HEK293 (cell line): ENCODE data around the gene NDUFB10.
A peak's percentile ranks its signal among the peaks of the same experiment; 100 is the strongest.

Experiments used
- CTCF ChIA-PET: fragments of 350-600 bp; formaldehyde crosslinking; extraction: SDS; loops from one replicate; lab custom pipeline; 2021; ENCODE audit warnings: antibody characterized with exemption; lab: Yijun Ruan, JAX
- POLR2A ChIA-PET: fragments of 300-600 bp; formaldehyde crosslinking; extraction: SDS; loops from one replicate; lab custom pipeline; 2020; ENCODE audit warnings: antibody characterized with exemption, inconsistent platforms; lab: Yijun Ruan, JAX
- H3K27ac ChIP-seq: fragments of 200-500 bp; sonication (Bioruptor generic); 2 replicates; pipeline ENCODE4 v1.5.1; 2014; ENCODE audit warnings: low read depth, low read length, control low read depth, inconsistent platforms; ENCODE audit errors: extremely low read depth
- H3K36me3 ChIP-seq, 2 experiments: fragments of 200-500 bp in 1 of 2; sonication (Bioruptor generic) in 1 of 2; 1 replicate in 1 of 2; 2 replicates in 1 of 2; pipeline ENCODE4 v1.5.1; 2014 to 2017; ENCODE audit warnings: inconsistent platforms in 2 of 2, low read length in 2 of 2; ENCODE audit not compliant: control insufficient read depth in 2 of 2, insufficient read depth in 1 of 2
- H3K4me1 ChIP-seq: fragments of 200-500 bp; sonication (Bioruptor generic); 2 replicates; pipeline ENCODE4 v1.5.1; 2014; ENCODE audit warnings: mild to moderate bottlenecking, low read length, inconsistent platforms; ENCODE audit not compliant: control insufficient read depth, insufficient read depth
- H3K4me3 ChIP-seq: 2 replicates; pipeline ENCODE4 v1.5.1; 2011; ENCODE audit warnings: low read depth, mild to moderate bottlenecking, control low read depth, low read length, moderate library complexity
- H3K9me3 ChIP-seq: fragments of 200-500 bp; sonication (Bioruptor generic); 2 replicates; pipeline ENCODE4 v1.5.1; 2014; ENCODE audit warnings: low read depth, low read length, inconsistent platforms; ENCODE audit not compliant: control insufficient read depth, insufficient read depth
- ATF2 ChIP-seq: fragments of 450-650 bp; formaldehyde crosslinking; IDR thresholded peaks from 2 replicates; pipeline ENCODE4 v1.5.1; 2016; ENCODE audit warnings: missing biosample characterization, missing genetic modification characterization, low read depth
- KLF16 ChIP-seq: fragments of 450-650 bp; formaldehyde crosslinking; IDR thresholded peaks from 2 replicates; pipeline ENCODE4 v1.5.1; 2017; ENCODE audit warnings: missing biosample characterization, missing genetic modification characterization
- TRIM28 ChIP-seq: IDR thresholded peaks from 2 replicates; pipeline ENCODE4 v1.6.1; 2011; ENCODE audit warnings: low read length, control low read depth, borderline replicate concordance
- ZNF202 ChIP-seq: fragments of 450-650 bp; formaldehyde crosslinking; IDR thresholded peaks from 2 replicates; pipeline ENCODE4 v1.5.1; 2016; ENCODE audit warnings: missing biosample characterization, missing genetic modification characterization, borderline replicate concordance
- ZNF214 ChIP-seq: fragments of 450-650 bp; formaldehyde crosslinking; IDR thresholded peaks from 2 replicates; pipeline ENCODE4 v1.5.1; 2017; ENCODE audit warnings: missing biosample characterization, mild to moderate bottlenecking, missing genetic modification characterization, borderline replicate concordance
- ZNF394 ChIP-seq: fragments of 450-650 bp; formaldehyde crosslinking; IDR thresholded peaks from 2 replicates; pipeline ENCODE4 v1.5.1; 2016; ENCODE audit warnings: missing biosample characterization, missing genetic modification characterization, mild to moderate bottlenecking, moderate library complexity, borderline replicate concordance
- ZNF48 ChIP-seq: fragments of 450-650 bp; formaldehyde crosslinking; IDR thresholded peaks from 2 replicates; pipeline ENCODE4 v1.5.1; 2016; ENCODE audit warnings: missing biosample characterization, missing genetic modification characterization
- ZNF548 ChIP-seq: fragments of 450-650 bp; formaldehyde crosslinking; IDR thresholded peaks from 2 replicates; pipeline ENCODE4 v1.5.1; 2016; ENCODE audit warnings: missing biosample characterization, missing genetic modification characterization
- ZSCAN23 ChIP-seq: fragments of 450-650 bp; formaldehyde crosslinking; IDR thresholded peaks from 2 replicates; pipeline ENCODE4 v1.5.1; 2016; ENCODE audit warnings: missing biosample characterization, missing genetic modification characterization
- TF ChIP-seq, protein P1 (sequence below): fragments of 450-650 bp; formaldehyde crosslinking; IDR thresholded peaks from 2 replicates; pipeline ENCODE4 v1.5.1; 2017; ENCODE audit warnings: missing biosample characterization, missing genetic modification characterization
- TF ChIP-seq, protein P2 (sequence below): fragments of 450-650 bp; IDR thresholded peaks from 2 replicates; pipeline ENCODE4 v1.5.1; 2018; ENCODE audit warnings: missing biosample characterization, mild to moderate bottlenecking, missing genetic modification characterization

The NDUFB10 gene

GRCh38 chr16:1916640-1916990 is 42.7 kb upstream of the NDUFB10 start:
- CTCF ChIA-PET = no interaction called here
- POLR2A ChIA-PET = interaction anchor here (0.6 to 1.4 kb wide), 3 partner anchors 10 to 48 kb away, joined by 4 to 7 read pairs (median 5); partner anchors contain the start of gene RPS2
- H3K9me3 ChIP-seq = no peaks in the 10 kb centered on the region
- no peaks in the 10 kb centered on the region for H3K36me3 ChIP-seq
- H3K4me1 ChIP-seq = no peaks in the 10 kb centered on the region
- no peak overlapping the region for H3K4me3 ChIP-seq
- H3K27ac ChIP-seq = no peak overlapping the region
- no peak for TF ChIP-seq ATF2 (tag by site-specific recombination)
- TF ChIP-seq, protein P1, sequence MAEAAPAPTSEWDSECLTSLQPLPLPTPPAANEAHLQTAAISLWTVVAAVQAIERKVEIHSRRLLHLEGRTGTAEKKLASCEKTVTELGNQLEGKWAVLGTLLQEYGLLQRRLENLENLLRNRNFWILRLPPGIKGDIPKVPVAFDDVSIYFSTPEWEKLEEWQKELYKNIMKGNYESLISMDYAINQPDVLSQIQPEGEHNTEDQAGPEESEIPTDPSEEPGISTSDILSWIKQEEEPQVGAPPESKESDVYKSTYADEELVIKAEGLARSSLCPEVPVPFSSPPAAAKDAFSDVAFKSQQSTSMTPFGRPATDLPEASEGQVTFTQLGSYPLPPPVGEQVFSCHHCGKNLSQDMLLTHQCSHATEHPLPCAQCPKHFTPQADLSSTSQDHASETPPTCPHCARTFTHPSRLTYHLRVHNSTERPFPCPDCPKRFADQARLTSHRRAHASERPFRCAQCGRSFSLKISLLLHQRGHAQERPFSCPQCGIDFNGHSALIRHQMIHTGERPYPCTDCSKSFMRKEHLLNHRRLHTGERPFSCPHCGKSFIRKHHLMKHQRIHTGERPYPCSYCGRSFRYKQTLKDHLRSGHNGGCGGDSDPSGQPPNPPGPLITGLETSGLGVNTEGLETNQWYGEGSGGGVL (tag by site-specific recombination) = peak; percentile 20; the same call in 1 of the 2 replicates
- no peak for TF ChIP-seq ZNF214 (tag by site-specific recombination)

GRCh38 chr16:1917056-1917664 is 42.2 kb upstream of the NDUFB10 start:
- H3K9me3 ChIP-seq = no peaks in the 10 kb centered on the region
- TF ChIP-seq ZNF394 (tag by site-specific recombination) = peak; percentile 60; the same call in 1 of the 2 replicates
- TF ChIP-seq ZNF202 (tag by site-specific recombination) = no peak
- TF ChIP-seq, protein P2, sequence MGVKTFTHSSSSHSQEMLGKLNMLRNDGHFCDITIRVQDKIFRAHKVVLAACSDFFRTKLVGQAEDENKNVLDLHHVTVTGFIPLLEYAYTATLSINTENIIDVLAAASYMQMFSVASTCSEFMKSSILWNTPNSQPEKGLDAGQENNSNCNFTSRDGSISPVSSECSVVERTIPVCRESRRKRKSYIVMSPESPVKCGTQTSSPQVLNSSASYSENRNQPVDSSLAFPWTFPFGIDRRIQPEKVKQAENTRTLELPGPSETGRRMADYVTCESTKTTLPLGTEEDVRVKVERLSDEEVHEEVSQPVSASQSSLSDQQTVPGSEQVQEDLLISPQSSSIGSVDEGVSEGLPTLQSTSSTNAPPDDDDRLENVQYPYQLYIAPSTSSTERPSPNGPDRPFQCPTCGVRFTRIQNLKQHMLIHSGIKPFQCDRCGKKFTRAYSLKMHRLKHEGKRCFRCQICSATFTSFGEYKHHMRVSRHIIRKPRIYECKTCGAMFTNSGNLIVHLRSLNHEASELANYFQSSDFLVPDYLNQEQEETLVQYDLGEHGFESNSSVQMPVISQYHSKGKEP = no peak
- ChIA-PET CTCF (no interaction called here), POLR2A (interaction anchor here (0.6 to 1.4 kb wide), 3 partner anchors 9 to 47 kb away, joined by 4 to 7 read pairs (median 5); partner anchors contain the start of gene RPS2)
- no peaks in the 10 kb centered on the region for H3K36me3 ChIP-seq
- no peaks in the 10 kb centered on the region for H3K4me1 ChIP-seq
- H3K4me3 ChIP-seq = no peak overlapping the region
- H3K27ac ChIP-seq = no peak overlapping the region

DNA sequence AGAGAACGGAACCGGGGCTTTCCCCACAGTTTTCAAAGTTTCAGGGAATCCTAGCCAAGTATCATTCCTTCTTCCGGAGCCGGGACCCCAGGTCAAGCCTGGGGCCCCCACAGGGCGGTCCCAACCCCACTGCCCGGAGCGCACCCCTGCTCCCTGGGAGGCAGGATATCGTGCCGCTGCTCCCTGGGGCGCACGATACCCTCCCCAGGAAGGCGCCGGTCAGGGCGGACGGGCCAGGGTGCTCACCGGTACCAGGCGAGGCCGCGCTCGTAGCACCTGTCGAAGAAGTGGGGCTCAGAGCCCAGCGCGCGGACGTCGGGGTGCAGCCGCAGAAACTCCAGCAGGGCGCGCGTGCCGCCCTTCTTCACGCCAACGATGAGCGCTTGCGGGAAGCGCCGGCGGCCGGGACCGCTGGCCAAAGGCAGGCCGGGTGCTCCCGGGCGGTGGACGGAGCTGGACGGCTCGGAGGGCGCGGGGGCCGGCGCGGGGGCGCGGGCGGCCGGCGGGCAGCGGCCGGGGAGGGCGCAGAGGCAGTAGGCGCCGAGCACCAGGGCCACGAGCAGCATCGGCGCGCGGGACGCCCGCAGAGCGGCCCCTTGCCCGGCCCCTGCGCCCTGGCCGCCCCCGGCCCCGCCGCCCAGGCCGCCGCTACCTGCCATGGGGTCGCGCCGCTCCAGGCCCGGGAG is 41.5 kb upstream of the NDUFB10 start:
- no peak overlapping the region for H3K4me3 ChIP-seq
- H3K4me1 ChIP-seq = no peaks in the 10 kb centered on the region
- ChIA-PET CTCF (no interaction called here), POLR2A (no interaction called here)
- no peaks in the 10 kb centered on the region for H3K36me3 ChIP-seq
- TF ChIP-seq KLF16 (tag by site-specific recombination) (no peak), ZSCAN23 (tag by site-specific recombination) (no peak), ZNF48 (no peak), TRIM28 (no peak), ZNF548 (tag by site-specific recombination) (no peak)
- no peaks in the 10 kb centered on the region for H3K9me3 ChIP-seq
- no peak overlapping the region for H3K27ac ChIP-seq
